ACC112 (cell line): ENCODE results near the gene DCAF11.

Experiments used
- H2AFZ ChIP-seq: fragments of 200-600 bp; sonication (generic); one replicate; pipeline ENCODE4 v1.6.0; 2017; ENCODE audit warnings: antibody characterized with exemption, low read length; ENCODE audit not compliant: unreplicated experiment
- H3K27ac ChIP-seq: fragments of 200-600 bp; sonication (generic); 2 replicates; pipeline ENCODE4 v1.5.1; 2014; ENCODE audit warnings: low read depth, mild to moderate bottlenecking, antibody characterized with exemption, low read length, moderate library complexity
- H3K27me3 ChIP-seq: fragments of 200-600 bp; sonication (generic); 2 replicates; pipeline ENCODE4 v1.6.1; 2014; ENCODE audit warnings: mild to moderate bottlenecking, antibody characterized with exemption, low read length, moderate library complexity, mixed read lengths; ENCODE audit not compliant: insufficient read depth
- H3K36me3 ChIP-seq: fragments of 200-600 bp; sonication (generic); 2 replicates; pipeline ENCODE4 v1.6.1; 2016; ENCODE audit warnings: mild to moderate bottlenecking, antibody characterized with exemption, low read length, moderate library complexity, mixed read lengths; ENCODE audit not compliant: insufficient read depth
- H3K4me1 ChIP-seq: fragments of 200-600 bp; sonication (generic); one replicate; pipeline ENCODE4 v1.6.1; 2016; ENCODE audit warnings: low read length, mixed read lengths; ENCODE audit not compliant: insufficient read depth, unreplicated experiment, control insufficient read depth
- H3K4me3 ChIP-seq: fragments of 200-600 bp; sonication (generic); 2 replicates; pipeline ENCODE4 v1.5.1; 2014; ENCODE audit warnings: mild to moderate bottlenecking, low read depth, low read length
- H3K79me2 ChIP-seq: fragments of 200-600 bp; sonication (generic); one replicate; pipeline ENCODE4 v1.6.0; 2016; ENCODE audit warnings: low read length; ENCODE audit not compliant: control insufficient read depth, unreplicated experiment, insufficient read depth

DCAF11 gene

GRCh38 chr14:24071836-24072430 lies 42.6 kb upstream of the DCAF11 start:
- Histone ChIP-seq H3K27ac (no peak overlapping the region), H3K4me1 (no peaks in the 10 kb centered on the region), H3K4me3 (no peak overlapping the region), H3K36me3 (no peaks in the 10 kb centered on the region), H2AFZ (no peak overlapping the region), H3K79me2 (no peaks in the 10 kb centered on the region), H3K27me3 (peaks cover 69% of the 10 kb centered on the region)

DNA sequence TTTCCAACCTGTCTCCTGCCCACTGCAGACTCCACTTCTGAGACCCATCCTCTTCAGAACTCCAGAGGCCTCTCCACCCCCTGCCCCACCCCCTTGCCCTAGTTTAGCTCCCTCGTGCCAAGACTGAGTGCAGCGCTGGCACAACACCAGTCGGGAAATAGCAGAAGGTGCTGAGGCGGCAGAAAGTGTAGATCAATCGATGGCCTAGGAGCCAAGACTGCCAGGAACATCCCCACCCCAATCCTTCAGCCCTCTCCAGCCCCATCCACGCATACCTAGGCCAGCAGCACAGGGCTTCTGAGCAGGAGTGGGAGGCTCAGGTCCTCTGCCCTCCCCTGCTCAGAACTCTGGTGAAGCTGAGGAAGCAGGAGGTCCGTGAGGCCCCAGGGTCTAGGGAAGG lies 42.1 kb upstream of the DCAF11 start:
- H3K4me1 ChIP-seq = no peaks in the 10 kb centered on the region
- no peak overlapping the region for H3K4me3 ChIP-seq
- H3K27ac ChIP-seq = no peak overlapping the region
- H2AFZ ChIP-seq = no peak overlapping the region
- H3K36me3 ChIP-seq = no peaks in the 10 kb centered on the region
- H3K27me3 ChIP-seq = peaks cover 69% of the 10 kb centered on the region
- no peaks in the 10 kb centered on the region for H3K79me2 ChIP-seq

- Histone ChIP-seq H3K27me3 (peaks cover 65% of the 10 kb centered on the region), H2AFZ (no peak overlapping the region), H3K79me2 (no peaks in the 10 kb centered on the region), H3K27ac (no peak overlapping the region), H3K4me3 (no peak overlapping the region), H3K4me1 (no peaks in the 10 kb centered on the region), H3K36me3 (no peaks in the 10 kb centered on the region)
These were observed 41.4 kb upstream of the DCAF11 start for GRCh38 chr14:24072881-24073877.

GRCh38 chr14:24074625-24075484 lies 39.7 kb upstream of the DCAF11 start:
- H3K4me1 ChIP-seq = no peaks in the 10 kb centered on the region
- peaks cover 63% of the 10 kb centered on the region for H3K27me3 ChIP-seq
- H3K79me2 ChIP-seq = no peaks in the 10 kb centered on the region
- no peak overlapping the region for H2AFZ ChIP-seq
- no peak overlapping the region for H3K27ac ChIP-seq
- no peak overlapping the region for H3K4me3 ChIP-seq
- H3K36me3 ChIP-seq = no peaks in the 10 kb centered on the region

DNA sequence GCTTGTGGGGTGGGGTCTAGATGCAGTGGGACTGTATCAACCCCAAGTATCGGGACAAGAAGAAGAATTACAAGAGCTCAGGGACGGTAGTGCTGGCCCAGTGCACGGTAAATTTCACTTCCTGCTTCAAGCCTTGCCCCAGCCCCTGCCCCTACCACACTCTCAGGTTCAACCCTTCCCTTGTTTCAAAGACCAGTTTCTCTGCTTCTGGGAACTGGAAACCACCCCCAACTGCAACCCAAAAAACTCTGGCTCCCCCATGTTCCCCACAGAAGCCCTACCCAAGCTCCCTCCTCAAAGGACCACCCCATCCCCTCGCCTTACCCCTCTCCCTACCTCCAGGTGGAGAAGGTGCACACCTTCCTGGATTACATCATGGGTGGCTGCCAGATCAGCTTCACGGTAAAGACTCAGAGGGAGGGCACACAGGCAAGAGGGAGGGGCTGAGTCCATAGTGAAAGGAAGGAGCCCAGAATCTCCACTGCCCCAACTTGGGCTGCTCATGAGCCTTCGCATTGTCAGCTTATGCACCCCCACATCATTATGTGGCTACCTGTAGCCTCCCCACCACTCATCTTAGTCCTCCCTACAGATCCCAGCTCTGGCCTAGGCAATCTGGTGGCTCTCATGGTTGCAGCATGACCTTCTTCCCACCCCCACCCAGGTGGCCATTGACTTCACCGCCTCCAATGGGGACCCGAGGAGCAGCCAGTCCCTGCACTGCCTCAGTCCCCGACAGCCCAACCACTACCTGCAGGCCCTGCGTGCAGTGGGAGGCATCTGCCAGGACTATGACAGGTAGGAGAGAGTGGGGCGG lies 38.9 kb upstream of the DCAF11 start:
- H2AFZ ChIP-seq = no peak overlapping the region

DNA sequence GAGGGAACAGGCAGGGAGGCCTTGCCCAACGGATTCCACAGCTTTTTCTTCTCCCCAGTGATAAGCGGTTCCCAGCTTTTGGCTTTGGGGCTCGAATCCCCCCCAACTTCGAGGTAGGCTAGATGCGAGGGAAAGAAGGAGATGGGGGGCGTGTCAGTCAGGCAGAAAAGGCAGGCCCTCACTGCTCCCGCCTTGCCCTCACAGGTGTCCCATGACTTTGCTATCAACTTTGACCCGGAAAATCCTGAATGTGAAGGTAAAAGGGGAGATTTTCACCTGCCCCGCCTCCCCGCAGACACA lies 38.3 kb upstream of the DCAF11 start:
- H3K27ac ChIP-seq = no peak overlapping the region
- peaks cover 65% of the 10 kb centered on the region for H3K27me3 ChIP-seq
- H3K79me2 ChIP-seq = no peaks in the 10 kb centered on the region
- no peak overlapping the region for H2AFZ ChIP-seq
- H3K36me3 ChIP-seq = no peaks in the 10 kb centered on the region
- H3K4me3 ChIP-seq = no peak overlapping the region
- peaks cover 4% of the 10 kb centered on the region for H3K4me1 ChIP-seq

More for the DNA sequence above, 38.9 kb upstream of the DCAF11 start:
- H3K36me3 ChIP-seq = no peaks in the 10 kb centered on the region
- H3K79me2 ChIP-seq = no peaks in the 10 kb centered on the region
- peaks cover 65% of the 10 kb centered on the region for H3K27me3 ChIP-seq
- no peak overlapping the region for H3K27ac ChIP-seq
- no peak overlapping the region for H3K4me3 ChIP-seq
- peaks cover 2% of the 10 kb centered on the region for H3K4me1 ChIP-seq

- Histone ChIP-seq H3K79me2 (no peaks in the 10 kb centered on the region), H3K27ac (no peak overlapping the region), H2AFZ (no peak overlapping the region), H3K4me1 (peaks cover 4% of the 10 kb centered on the region), H3K36me3 (no peaks in the 10 kb centered on the region), H3K27me3 (peaks cover 65% of the 10 kb centered on the region), H3K4me3 (no peak overlapping the region)
These were observed 37.5 kb upstream of the DCAF11 start for GRCh38 chr14:24077086-24077485.

DNA sequence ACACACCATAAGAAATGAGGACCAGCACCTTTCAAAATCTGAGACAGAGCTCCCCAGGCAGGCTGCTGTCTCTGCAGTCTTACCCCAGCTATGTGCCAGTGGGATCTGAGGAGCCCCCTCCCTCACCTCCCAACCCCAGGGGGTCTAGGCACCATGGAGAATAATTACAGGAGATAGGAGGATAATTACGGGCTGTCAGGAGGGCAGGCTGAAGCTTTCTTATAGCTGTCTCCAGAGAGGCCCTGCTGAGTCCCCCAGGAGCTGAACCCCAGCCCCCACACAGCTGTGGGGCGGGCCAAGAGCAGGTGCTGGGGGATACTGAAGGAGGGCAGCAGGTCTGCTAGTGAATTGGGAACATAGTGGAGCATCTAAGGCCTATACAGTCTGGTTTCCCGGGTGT lies 36.4 kb upstream of the DCAF11 start:
- H2AFZ ChIP-seq = no peak overlapping the region
- peaks cover 4% of the 10 kb centered on the region for H3K4me1 ChIP-seq
- H3K27ac ChIP-seq = no peak overlapping the region
- peaks cover 66% of the 10 kb centered on the region for H3K27me3 ChIP-seq
- H3K79me2 ChIP-seq = no peaks in the 10 kb centered on the region
- H3K36me3 ChIP-seq = no peaks in the 10 kb centered on the region
- no peak overlapping the region for H3K4me3 ChIP-seq

- H2AFZ ChIP-seq = no peak overlapping the region
- H3K4me3 ChIP-seq = no peak overlapping the region
- H3K36me3 ChIP-seq = no peaks in the 10 kb centered on the region
- H3K4me1 ChIP-seq = peaks cover 4% of the 10 kb centered on the region
- peaks cover 60% of the 10 kb centered on the region for H3K27me3 ChIP-seq
- H3K79me2 ChIP-seq = no peaks in the 10 kb centered on the region
- H3K27ac ChIP-seq = no peak overlapping the region
These were observed 35.0 kb upstream of the DCAF11 start for GRCh38 chr14:24079491-24080141.
